Smooth muscle cell (in vitro differentiated cells): ENCODE measurements around the gene CHCHD6. TPM values are rescaled to one million over a fixed set of nuclear protein-coding genes. Genes with fewer than 3 reads are reported as not detected.

Experiments
- DNase-seq: peaks from one replicate; lab custom pipeline; 2025; ENCODE audit not compliant: unreplicated experiment; lab: John Stamatoyannopoulos, UW
- H2AFZ ChIP-seq: fragments of 200-600 bp; sonication (generic); 2 replicates; pipeline ENCODE4 v1.6.0; 2016; ENCODE audit warnings: antibody characterized with exemption, low read depth, mild to moderate bottlenecking
- H3F3A ChIP-seq: fragments of 200-600 bp; sonication (generic); 2 replicates; pipeline ENCODE4 v1.6.0; 2017; ENCODE audit warnings: antibody characterized with exemption, low read depth
- H3K27ac ChIP-seq: fragments of 200-600 bp; sonication (generic); 2 replicates; pipeline ENCODE4 v1.5.1; 2016; ENCODE audit warnings: low read depth, mild to moderate bottlenecking
- H3K27me3 ChIP-seq: fragments of 200-600 bp; sonication (generic); 2 replicates; pipeline ENCODE4 v1.6.1; 2016; ENCODE audit warnings: low read depth, mild to moderate bottlenecking
- H3K36me3 ChIP-seq: fragments of 200-600 bp; sonication (generic); 2 replicates; pipeline ENCODE4 v1.5.1; 2016; ENCODE audit warnings: low read depth
- H3K4me1 ChIP-seq: fragments of 200-600 bp; sonication (generic); 2 replicates; pipeline ENCODE4 v1.5.1; 2016; ENCODE audit warnings: low read depth
- H3K4me2 ChIP-seq: fragments of 200-600 bp; sonication (generic); 2 replicates; pipeline ENCODE4 v1.6.0; 2016; ENCODE audit warnings: mild to moderate bottlenecking
- H3K4me3 ChIP-seq: fragments of 200-600 bp; sonication (generic); 2 replicates; pipeline ENCODE4 v1.5.1; 2016; ENCODE audit warnings: mild to moderate bottlenecking
- H3K79me2 ChIP-seq: fragments of 200-600 bp; sonication (generic); 2 replicates; pipeline ENCODE4 v1.6.0; 2016; ENCODE audit warnings: low read depth, mild to moderate bottlenecking
- H3K9ac ChIP-seq: fragments of 200-600 bp; sonication (generic); 2 replicates; pipeline ENCODE4 v1.6.0; 2016; ENCODE audit warnings: low read depth
- H3K9me3 ChIP-seq: fragments of 200-600 bp; sonication (generic); replicated peaks from 2 replicates; pipeline ENCODE4 v1.5.1; 2016; ENCODE audit warnings: low read depth
- H4K20me1 ChIP-seq: fragments of 200-600 bp; sonication (generic); 2 replicates; pipeline ENCODE4 v1.6.0; 2016; ENCODE audit warnings: low read depth
- CTCF ChIP-seq: fragments of 200-600 bp; sonication (generic); IDR thresholded peaks from 2 replicates; pipeline ENCODE4 v1.5.1; 2017; ENCODE audit warnings: borderline replicate concordance, mild to moderate bottlenecking, antibody characterized with exemption; ENCODE audit not compliant: insufficient read depth, poor library complexity, severe bottlenecking
- WGBS: methylation state at CpG from one replicate; pipeline ENCODE4 v1.1.7; 2016; ENCODE audit warnings: low lambda C conversion rate; 5-methylcytosine and 5-hydroxymethylcytosine counted together
- polyA plus RNA-seq: library from polyadenylated mRNA; unstranded; fragments of >200 nt; fragmentation: Nextera tagmentation; extraction: Ambion mirVana; gene quantifications from 2 replicates; pipeline ENCODE4 v1.2.1, GENCODE V29; 2016
- total RNA-seq: library from RNA; depleted of rRNA; stranded (reverse); fragments of >200 nt; gene quantifications from 2 replicates; pipeline ENCODE4 v1.2.3, GENCODE V29; 2014

Gene CHCHD6
- total and polyA plus RNA-seq, 2 experiments from 2014 or later: 6.7 to 27.2 TPM

- Histone ChIP-seq H3K9me3 (no peaks in the 10 kb centered on the region), H3F3A (peaks cover 9% of the 10 kb centered on the region), H3K4me1 (no peaks in the 10 kb centered on the region), H3K9ac (no peak overlapping the region), H4K20me1 (no peaks in the 10 kb centered on the region), H3K27me3 (no peaks in the 10 kb centered on the region), H3K27ac (no peak overlapping the region), H3K36me3 (no peaks in the 10 kb centered on the region), H3K4me2 (no peak overlapping the region), H3K4me3 (no peak overlapping the region), H2AFZ (no peak overlapping the region), H3K79me2 (no peaks in the 10 kb centered on the region)
- no peak for DNase-seq
- no peak for TF ChIP-seq CTCF
- WGBS: 98% methylated on average over 5 of the region's 5 CpGs
These were observed 217.2 kb downstream of the CHCHD6 start for GRCh38 chr3:126921085-126921824.

GRCh38 chr3:126922466-126922865, 218.4 kb downstream of the CHCHD6 start:
- Histone ChIP-seq H3K27me3 (no peaks in the 10 kb centered on the region), H3K4me2 (no peak overlapping the region), H3K9ac (no peak overlapping the region), H3K4me1 (peaks cover 3% of the 10 kb centered on the region), H3F3A (peaks cover 9% of the 10 kb centered on the region), H3K27ac (no peak overlapping the region), H3K79me2 (no peaks in the 10 kb centered on the region), H3K9me3 (no peaks in the 10 kb centered on the region), H4K20me1 (no peaks in the 10 kb centered on the region), H3K36me3 (no peaks in the 10 kb centered on the region), H2AFZ (no peak overlapping the region), H3K4me3 (no peak overlapping the region)
- DNase-seq: no peak
- TF ChIP-seq CTCF: no peak
- 92% methylated on average over 4 of the region's 4 CpGs for WGBS

GRCh38 chr3:126923423-126923822, 219.4 kb downstream of the CHCHD6 start:
- Histone ChIP-seq H3F3A (peaks cover 18% of the 10 kb centered on the region), H3K9ac (no peak overlapping the region), H3K4me3 (no peak overlapping the region), H3K4me2 (no peak overlapping the region), H2AFZ (no peak overlapping the region), H3K27me3 (no peaks in the 10 kb centered on the region), H3K79me2 (no peaks in the 10 kb centered on the region), H3K27ac (no peak overlapping the region), H3K36me3 (no peaks in the 10 kb centered on the region), H3K9me3 (no peaks in the 10 kb centered on the region), H4K20me1 (no peaks in the 10 kb centered on the region), H3K4me1 (peaks cover 9% of the 10 kb centered on the region)
- TF ChIP-seq CTCF: no peak
- 92% methylated on average over 6 of the region's 6 CpGs for WGBS
- no peak for DNase-seq

- no peaks in the 10 kb centered on the region for H3K36me3 ChIP-seq
- no peak for DNase-seq
- H2AFZ ChIP-seq: no peak overlapping the region
- H4K20me1 ChIP-seq: no peaks in the 10 kb centered on the region
- TF ChIP-seq CTCF: no peak
- no peaks in the 10 kb centered on the region for H3K9me3 ChIP-seq
- H3K4me2 ChIP-seq: no peak overlapping the region
- no peak overlapping the region for H3K27ac ChIP-seq
- H3K4me1 ChIP-seq: peaks cover 9% of the 10 kb centered on the region
- peaks cover 18% of the 10 kb centered on the region for H3F3A ChIP-seq
- no peak overlapping the region for H3K4me3 ChIP-seq
- no peak overlapping the region for H3K9ac ChIP-seq
- H3K79me2 ChIP-seq: no peaks in the 10 kb centered on the region
- 98% methylated on average over 7 of the region's 7 CpGs for WGBS
- no peaks in the 10 kb centered on the region for H3K27me3 ChIP-seq
These were observed 219.9 kb downstream of the CHCHD6 start for GRCh38 chr3:126923895-126924294.
